ENCODE data around the gene PRKAR1B.

Gene PRKAR1B

GRCh38 chr7:514242-514641 is 212.8 kb downstream of the PRKAR1B start:
- TF ChIP-seq CTCF (conservative IDR thresholded peaks at IDR 0.05): no peak
- no peak overlapping the region for H3K27ac ChIP-seq

GRCh38 chr7:513521-514166 is 213.4 kb downstream of the PRKAR1B start:
- no peak overlapping the region for H3K27ac ChIP-seq
- TF ChIP-seq CTCF (conservative IDR thresholded peaks at IDR 0.05): no peak

- TF ChIP-seq CTCF (conservative IDR thresholded peaks at IDR 0.05): no peak
- H3K27ac ChIP-seq: no peak overlapping the region
Measured at GRCh38 chr7:512541-513311, 214.4 kb downstream of the PRKAR1B start.

GRCh38 chr7:512146-512510 is 215.0 kb downstream of the PRKAR1B start:
- no peak overlapping the region for H3K27ac ChIP-seq

GRCh38 chr7:511476-512145 is 215.5 kb downstream of the PRKAR1B start:
- TF ChIP-seq CTCF (conservative IDR thresholded peaks at IDR 0.05): no peak
- H3K27ac ChIP-seq: no peak overlapping the region

More at GRCh38 chr7:512146-512510, 215.0 kb downstream of the PRKAR1B start:
- no peak for TF ChIP-seq CTCF (conservative IDR thresholded peaks at IDR 0.05)

- TF ChIP-seq CTCF (conservative IDR thresholded peaks at IDR 0.05): no peak
- no peak overlapping the region for H3K27ac ChIP-seq
Measured at GRCh38 chr7:510782-511281, 216.2 kb downstream of the PRKAR1B start.

- no peak for TF ChIP-seq CTCF (conservative IDR thresholded peaks at IDR 0.05)
- no peak overlapping the region for H3K27ac ChIP-seq
Measured at GRCh38 chr7:510131-510481, 217.0 kb downstream of the PRKAR1B start.
